Endothelial cell of umbilical vein (primary cell): Measurements from ENCODE around the gene ATF6B. TPM values are rescaled to one million over a fixed set of nuclear protein-coding genes. Genes with fewer than 3 reads are reported as not detected.

ENCODE experiments used
- BruUV-seq: library from RNA; stranded (reverse); fragments of 400-500 nt; replicated peaks from 2 replicates; lab custom pipeline; 2021; lab: Mats Ljungman, UMichigan
- CTCF ChIA-PET: fragments of 300-600, 350-600 bp; sonication (Branson Sonifier 250); formaldehyde crosslinking; loops from one replicate; lab custom pipeline; 2021; ENCODE audit warnings: antibody characterized with exemption, inconsistent platforms; lab: Charles Lee
- POLR2A ChIA-PET: fragments of 300-600, 350-600 bp; sonication (Branson Sonifier 250); formaldehyde crosslinking; loops from one replicate; lab custom pipeline; 2021; ENCODE audit warnings: antibody characterized with exemption, inconsistent platforms; lab: Charles Lee
- DNase-seq: peaks from one replicate; pipeline ENCODE4 v3.0.0-alpha.2; 2011; ENCODE audit warnings: low read depth, low spot score
- FAIRE-seq: peaks from 2 replicates; lab custom pipeline; 2011; peaks lifted over from hg19 to GRCh38; lab: Jason Lieb, UNC
- H2AFZ ChIP-seq: 2 replicates; pipeline ENCODE4 v1.6.0; 2012; ENCODE audit warnings: low read depth, low read length, control low read depth, inconsistent platforms
- H3K27ac ChIP-seq: 2 replicates; pipeline ENCODE4 v1.5.1; 2011; ENCODE audit warnings: low read depth, mild to moderate bottlenecking, control low read depth, low read length, moderate library complexity; ENCODE audit not compliant: insufficient read depth
- H3K27me3 ChIP-seq, 2 experiments: 2 replicates each; pipeline versions ENCODE4 v1.6.0 to v1.6.1; 2011; ENCODE audit warnings: low read length in 2 of 2, mixed read lengths in 1 of 2; ENCODE audit not compliant: control insufficient read depth in 2 of 2, insufficient read depth in 2 of 2
- H3K36me3 ChIP-seq, 2 experiments: 2 replicates in 1 of 2; 3 replicates in 1 of 2; pipeline ENCODE4 v1.5.1; 2011; ENCODE audit warnings: low read length in 2 of 2, mild to moderate bottlenecking in 1 of 2, moderate library complexity in 1 of 2; ENCODE audit not compliant: control insufficient read depth in 2 of 2, insufficient read depth in 2 of 2; ENCODE audit errors: extremely low read depth in 1 of 2
- H3K4me1 ChIP-seq: 3 replicates; pipeline ENCODE4 v1.5.1; 2011; ENCODE audit warnings: mild to moderate bottlenecking, low read length; ENCODE audit not compliant: control insufficient read depth, insufficient read depth; ENCODE audit errors: extremely low read depth
- H3K4me2 ChIP-seq: 2 replicates; pipeline ENCODE4 v1.6.1; 2011; ENCODE audit warnings: low read length, control low read depth, mixed read lengths; ENCODE audit not compliant: insufficient read depth
- H3K4me3 ChIP-seq, 3 experiments: fragments of 200-600 bp in 1 of 3; sonication (generic), shearing (Covaris generic) in 1 of 3; replicated peaks in 1 of 3; 2 replicates each; pipeline ENCODE4 v1.5.1; 2011 to 2016; ENCODE audit warnings: control low read depth in 3 of 3, low read length in 3 of 3, mild to moderate bottlenecking in 2 of 3, inconsistent platforms in 1 of 3, low read depth in 1 of 3, moderate library complexity in 1 of 3; ENCODE audit not compliant: insufficient read depth in 1 of 3
- H3K79me2 ChIP-seq: 2 replicates; pipeline ENCODE4 v1.6.0; 2012; ENCODE audit warnings: low read length, inconsistent platforms; ENCODE audit not compliant: control insufficient read depth, insufficient read depth
- H3K9ac ChIP-seq: replicated peaks from 2 replicates; pipeline ENCODE3; 2011; ENCODE audit warnings: low read length, control low read depth; ENCODE audit not compliant: insufficient read depth; ENCODE audit errors: extremely low read depth
- H3K9me1 ChIP-seq: replicated peaks from 3 replicates; pipeline ENCODE4 v1.6.0; 2011; ENCODE audit warnings: mild to moderate bottlenecking, low read length; ENCODE audit not compliant: control insufficient read depth, insufficient read depth; ENCODE audit errors: extremely low read depth
- H3K9me3 ChIP-seq: replicated peaks from 2 replicates; pipeline ENCODE4 v1.5.1; 2012; ENCODE audit warnings: low read length, inconsistent platforms; ENCODE audit not compliant: control insufficient read depth, insufficient read depth
- H4K20me1 ChIP-seq: replicated peaks from 2 replicates; pipeline ENCODE3; 2011; ENCODE audit warnings: mild to moderate bottlenecking, low read length; ENCODE audit not compliant: control insufficient read depth, insufficient read depth; ENCODE audit errors: extremely low read depth
- CTCF ChIP-seq, 2 donors: IDR thresholded peaks; 1 replicate in 1 of 2; 2 replicates in 1 of 2; pipeline ENCODE4 v1.5.1; 2011; ENCODE audit warnings: low read length in 2 of 2, mild to moderate bottlenecking in 2 of 2, moderate library complexity in 2 of 2, control low read depth in 1 of 2, inconsistent platforms in 1 of 2, low read depth in 1 of 2; ENCODE audit not compliant: insufficient read depth in 1 of 2; ENCODE audit errors: extremely low read depth in 1 of 2
- EZH2 ChIP-seq: IDR thresholded peaks from 2 replicates; pipeline ENCODE4 v1.6.1; 2012; ENCODE audit warnings: borderline replicate concordance, low read depth, mild to moderate bottlenecking, moderate library complexity, low read length, inconsistent platforms; ENCODE audit not compliant: severe bottlenecking
- FOS ChIP-seq: IDR thresholded peaks from 2 replicates; pipeline ENCODE4 v1.6.1; 2011; ENCODE audit warnings: mild to moderate bottlenecking, low read length, moderate library complexity, borderline replicate concordance; ENCODE audit not compliant: insufficient read depth
- GATA2 ChIP-seq: IDR thresholded peaks from 2 replicates; pipeline ENCODE4 v1.7.0; 2011; ENCODE audit warnings: low read depth, mild to moderate bottlenecking, moderate library complexity, mixed read lengths, low read length; ENCODE audit not compliant: insufficient read length, insufficient read depth
- JUN ChIP-seq: IDR thresholded peaks from 2 replicates; pipeline ENCODE4 v1.6.1; 2011; ENCODE audit warnings: borderline replicate concordance, low read depth; ENCODE audit not compliant: insufficient read length, insufficient read depth
- MAX ChIP-seq: IDR thresholded peaks from 2 replicates; pipeline ENCODE4 v1.6.1; 2011; ENCODE audit not compliant: insufficient read depth, insufficient read length
- MYC ChIP-seq: IDR thresholded peaks from one replicate; pipeline ENCODE4 v1.6.1; 2011; ENCODE audit warnings: mild to moderate bottlenecking, low read depth, low read length
- POLR2A ChIP-seq: IDR thresholded peaks from 2 replicates; pipeline ENCODE4 v1.6.1; 2012; ENCODE audit warnings: low read depth, mild to moderate bottlenecking, control low read depth, low read length
- POLR2AphosphoS5 ChIP-seq: IDR thresholded peaks from 2 replicates; pipeline ENCODE4 v1.6.1; 2012; ENCODE audit warnings: low read depth, mild to moderate bottlenecking, control low read depth, low read length, moderate library complexity; ENCODE audit not compliant: insufficient read depth
- dilution Hi-C: fragments of 300-500 bp; cut with MboI; formaldehyde crosslinking; loops from one replicate; pipeline ENCODE4 v1.15.0; 2019; ENCODE audit warnings: low sequenced_read_pairs; ENCODE audit not compliant: extremely low pct_ligation_motif_present
- intact Hi-C: fragments of 100-400 bp; cut with micrococcal nuclease; formaldehyde crosslinking; loops from one replicate; pipeline ENCODE4 v1.10.0; 2022
- polyA plus RNA-seq, 4 experiments: library from polyadenylated mRNA; depleted of rRNA in 3 of 4; stranded (reverse) in 3 of 4; unstranded in 1 of 4; fragments of >200 nt; gene quantifications; 2 replicates each; pipeline versions ENCODE4 v1.2.1 to v1.2.3, GENCODE V29; 2011 to 2012; ENCODE audit warnings: missing spikeins in 1 of 4
- total RNA-seq: library from RNA; stranded (reverse); gene quantifications from 2 replicates; pipeline ENCODE4 v1.2.3, GENCODE V29; 2021

Gene ATF6B
- total and polyA plus RNA-seq, 2 donors (not counting 3 experiments of a cell fraction or from before 2014, with no cell fraction given) = 106 to 115 TPM

- Histone ChIP-seq H3K27me3 (no peaks in the 10 kb centered on the region), H4K20me1 (no peaks in the 10 kb centered on the region), H3K79me2 (peaks cover 15% of the 10 kb centered on the region), H3K27ac (no peak overlapping the region), H3K9ac (no peak overlapping the region), H3K36me3 (peaks cover 7 to 20% of the 10 kb centered on the region in 2 experiments), H3K4me1 (peaks cover 9% of the 10 kb centered on the region), H3K4me3 (no peak overlapping the region), H3K9me1 (no peaks in the 10 kb centered on the region), H3K4me2 (no peak overlapping the region), H3K9me3 (no peaks in the 10 kb centered on the region), H2AFZ (no peak overlapping the region)
- DNase-seq (no peak), FAIRE-seq (no peak)
- no TSS peak for BruUV-seq
- dilution Hi-C loops (no loop called here), intact Hi-C loops (no loop called here)
- no peak for TF ChIP-seq MYC
- TF ChIP-seq CTCF (IDR thresholded peaks at IDR 0.05; ENCODE audit: extremely low read depth in 1 of 2, insufficient read depth in 1 of 2, low read depth in 1 of 2, low read length in 2 of 2) = no peak
- no peak for TF ChIP-seq EZH2
- TF ChIP-seq FOS = no peak
- TF ChIP-seq POLR2A = no peak
- TF ChIP-seq POLR2AphosphoS5 = no peak
- TF ChIP-seq MAX = no peak
- TF ChIP-seq JUN = no peak
- TF ChIP-seq GATA2 = no peak
- CTCF ChIA-PET = interaction anchor here (0.6 kb wide), 1 partner anchor 489 kb away, joined by 3 read pairs; no protein-coding TSS in a partner anchor
- POLR2A ChIA-PET = no interaction called here
Observed at GRCh38 chr6:32171234-32171633, 43.2 kb upstream of the ATF6B start.
